GM23338 (cell line): ENCODE measurements around the gene RCC2. TPM values are rescaled to one million over a fixed set of nuclear protein-coding genes. Genes with fewer than 3 reads are reported as not detected.

Experiments
- CTCF ChIP-seq, 2 experiments: fragments of 200-600 bp in 1 of 2; sonication (generic) in 1 of 2; conservative IDR thresholded peaks; 2 replicates each; pipeline versions ENCODE4 v1.5.1 to v1.6.1; 2016 to 2017; ENCODE audit warnings: antibody characterized with exemption in 2 of 2, low read depth in 2 of 2, mild to moderate bottlenecking in 2 of 2, moderate library complexity in 1 of 2
- JUNB ChIP-seq: IDR thresholded peaks from one replicate; pipeline ENCODE4 v1.6.1; 2016; ENCODE audit warnings: antibody characterized with exemption; ENCODE audit not compliant: unreplicated experiment
- POLR2AphosphoS5 ChIP-seq: IDR thresholded peaks from 2 replicates; pipeline ENCODE4 v1.6.1; 2016; ENCODE audit warnings: antibody characterized with exemption, low read depth
- STAT1 ChIP-seq: IDR thresholded peaks from one replicate; pipeline ENCODE4 v1.6.1; 2016; ENCODE audit warnings: antibody characterized with exemption; ENCODE audit not compliant: unreplicated experiment
- polyA plus RNA-seq: library from polyadenylated mRNA; unstranded; fragments of >200 nt; fragmentation: Nextera tagmentation; extraction: Ambion mirVana; gene quantifications from 2 replicates; pipeline ENCODE4 v1.2.1, GENCODE V29; 2016
- total RNA-seq: library from RNA; depleted of rRNA; stranded (reverse); fragments of >200 nt; shearing (Covaris generic); gene quantifications from 2 replicates; pipeline ENCODE4 v1.2.3, GENCODE V29; 2014
- TF ChIP-seq, protein P1 (sequence below): fragments of 250-450 bp; sonication (Bioruptor Pico); IDR thresholded peaks from 2 replicates; pipeline ENCODE4 v1.5.0; 2020; ENCODE audit warnings: mild to moderate bottlenecking, moderate library complexity
- TF ChIP-seq, protein P2 (sequence below): IDR thresholded peaks from one replicate; pipeline ENCODE4 v1.6.1; 2018; ENCODE audit warnings: antibody characterized with exemption; ENCODE audit not compliant: unreplicated experiment

The RCC2 gene
- total and polyA plus RNA-seq, 2 experiments from 2014 or later: 97.1 to 386 TPM

DNA sequence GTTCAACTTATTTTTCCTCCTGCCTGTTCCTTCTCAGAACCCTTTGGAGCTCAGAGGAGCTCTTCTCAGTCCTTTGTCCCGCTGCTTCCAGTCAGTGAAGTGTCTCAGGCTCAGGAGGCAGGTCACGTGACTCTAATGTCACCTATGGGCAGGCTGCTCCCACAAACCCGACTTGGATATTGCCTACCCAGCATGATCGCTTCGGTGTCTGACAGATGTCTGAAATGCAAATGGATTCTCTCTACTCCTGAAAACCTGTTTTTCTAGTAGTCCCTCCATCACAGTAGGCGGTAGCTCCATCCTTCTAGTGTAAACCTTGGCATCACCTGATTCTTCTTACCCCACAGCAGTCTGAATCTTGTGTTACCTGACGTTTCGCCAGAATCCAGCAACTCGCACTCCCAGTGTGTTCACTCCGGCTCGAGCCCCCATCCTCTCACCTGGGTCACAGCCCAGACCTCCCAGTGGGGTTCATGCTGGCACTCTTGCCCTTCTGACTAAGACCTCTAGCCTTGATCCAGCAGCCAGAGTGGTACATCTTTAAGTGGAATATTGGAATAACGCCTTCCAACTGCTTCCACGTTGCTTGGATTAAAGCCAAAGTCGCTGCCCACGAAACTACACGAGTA is 62.0 kb downstream of the RCC2 start (continued):
- TF ChIP-seq, protein P1, sequence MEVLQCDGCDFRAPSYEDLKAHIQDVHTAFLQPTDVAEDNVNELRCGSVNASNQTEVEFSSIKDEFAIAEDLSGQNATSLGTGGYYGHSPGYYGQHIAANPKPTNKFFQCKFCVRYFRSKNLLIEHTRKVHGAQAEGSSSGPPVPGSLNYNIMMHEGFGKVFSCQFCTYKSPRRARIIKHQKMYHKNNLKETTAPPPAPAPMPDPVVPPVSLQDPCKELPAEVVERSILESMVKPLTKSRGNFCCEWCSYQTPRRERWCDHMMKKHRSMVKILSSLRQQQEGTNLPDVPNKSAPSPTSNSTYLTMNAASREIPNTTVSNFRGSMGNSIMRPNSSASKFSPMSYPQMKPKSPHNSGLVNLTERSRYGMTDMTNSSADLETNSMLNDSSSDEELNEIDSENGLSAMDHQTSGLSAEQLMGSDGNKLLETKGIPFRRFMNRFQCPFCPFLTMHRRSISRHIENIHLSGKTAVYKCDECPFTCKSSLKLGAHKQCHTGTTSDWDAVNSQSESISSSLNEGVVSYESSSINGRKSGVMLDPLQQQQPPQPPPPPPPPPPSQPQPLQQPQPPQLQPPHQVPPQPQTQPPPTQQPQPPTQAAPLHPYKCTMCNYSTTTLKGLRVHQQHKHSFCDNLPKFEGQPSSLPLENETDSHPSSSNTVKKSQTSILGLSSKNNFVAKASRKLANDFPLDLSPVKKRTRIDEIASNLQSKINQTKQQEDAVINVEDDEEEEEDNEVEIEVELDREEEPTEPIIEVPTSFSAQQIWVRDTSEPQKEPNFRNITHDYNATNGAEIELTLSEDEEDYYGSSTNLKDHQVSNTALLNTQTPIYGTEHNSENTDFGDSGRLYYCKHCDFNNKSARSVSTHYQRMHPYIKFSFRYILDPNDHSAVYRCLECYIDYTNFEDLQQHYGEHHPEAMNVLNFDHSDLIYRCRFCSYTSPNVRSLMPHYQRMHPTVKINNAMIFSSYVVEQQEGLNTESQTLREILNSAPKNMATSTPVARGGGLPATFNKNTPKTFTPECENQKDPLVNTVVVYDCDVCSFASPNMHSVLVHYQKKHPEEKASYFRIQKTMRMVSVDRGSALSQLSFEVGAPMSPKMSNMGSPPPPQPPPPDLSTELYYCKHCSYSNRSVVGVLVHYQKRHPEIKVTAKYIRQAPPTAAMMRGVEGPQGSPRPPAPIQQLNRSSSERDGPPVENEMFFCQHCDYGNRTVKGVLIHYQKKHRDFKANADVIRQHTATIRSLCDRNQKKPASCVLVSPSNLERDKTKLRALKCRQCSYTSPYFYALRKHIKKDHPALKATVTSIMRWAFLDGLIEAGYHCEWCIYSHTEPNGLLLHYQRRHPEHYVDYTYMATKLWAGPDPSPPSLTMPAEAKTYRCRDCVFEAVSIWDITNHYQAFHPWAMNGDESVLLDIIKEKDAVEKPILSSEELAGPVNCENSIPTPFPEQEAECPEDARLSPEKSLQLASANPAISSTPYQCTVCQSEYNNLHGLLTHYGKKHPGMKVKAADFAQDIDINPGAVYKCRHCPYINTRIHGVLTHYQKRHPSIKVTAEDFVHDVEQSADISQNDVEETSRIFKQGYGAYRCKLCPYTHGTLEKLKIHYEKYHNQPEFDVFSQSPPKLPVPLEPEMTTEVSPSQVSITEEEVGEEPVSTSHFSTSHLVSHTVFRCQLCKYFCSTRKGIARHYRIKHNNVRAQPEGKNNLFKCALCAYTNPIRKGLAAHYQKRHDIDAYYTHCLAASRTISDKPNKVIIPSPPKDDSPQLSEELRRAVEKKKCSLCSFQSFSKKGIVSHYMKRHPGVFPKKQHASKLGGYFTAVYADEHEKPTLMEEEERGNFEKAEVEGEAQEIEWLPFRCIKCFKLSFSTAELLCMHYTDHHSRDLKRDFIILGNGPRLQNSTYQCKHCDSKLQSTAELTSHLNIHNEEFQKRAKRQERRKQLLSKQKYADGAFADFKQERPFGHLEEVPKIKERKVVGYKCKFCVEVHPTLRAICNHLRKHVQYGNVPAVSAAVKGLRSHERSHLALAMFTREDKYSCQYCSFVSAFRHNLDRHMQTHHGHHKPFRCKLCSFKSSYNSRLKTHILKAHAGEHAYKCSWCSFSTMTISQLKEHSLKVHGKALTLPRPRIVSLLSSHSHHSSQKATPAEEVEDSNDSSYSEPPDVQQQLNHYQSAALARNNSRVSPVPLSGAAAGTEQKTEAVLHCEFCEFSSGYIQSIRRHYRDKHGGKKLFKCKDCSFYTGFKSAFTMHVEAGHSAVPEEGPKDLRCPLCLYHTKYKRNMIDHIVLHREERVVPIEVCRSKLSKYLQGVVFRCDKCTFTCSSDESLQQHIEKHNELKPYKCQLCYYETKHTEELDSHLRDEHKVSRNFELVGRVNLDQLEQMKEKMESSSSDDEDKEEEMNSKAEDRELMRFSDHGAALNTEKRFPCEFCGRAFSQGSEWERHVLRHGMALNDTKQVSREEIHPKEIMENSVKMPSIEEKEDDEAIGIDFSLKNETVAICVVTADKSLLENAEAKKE (CRISPR knock-in tag): no peak
- TF ChIP-seq CTCF (conservative IDR thresholded peaks at IDR 0.05; ENCODE audit: low read depth in 2 of 2): no peak
- no peak for TF ChIP-seq STAT1
- TF ChIP-seq JUNB: no peak
- TF ChIP-seq POLR2AphosphoS5: no peak
- TF ChIP-seq, protein P2, sequence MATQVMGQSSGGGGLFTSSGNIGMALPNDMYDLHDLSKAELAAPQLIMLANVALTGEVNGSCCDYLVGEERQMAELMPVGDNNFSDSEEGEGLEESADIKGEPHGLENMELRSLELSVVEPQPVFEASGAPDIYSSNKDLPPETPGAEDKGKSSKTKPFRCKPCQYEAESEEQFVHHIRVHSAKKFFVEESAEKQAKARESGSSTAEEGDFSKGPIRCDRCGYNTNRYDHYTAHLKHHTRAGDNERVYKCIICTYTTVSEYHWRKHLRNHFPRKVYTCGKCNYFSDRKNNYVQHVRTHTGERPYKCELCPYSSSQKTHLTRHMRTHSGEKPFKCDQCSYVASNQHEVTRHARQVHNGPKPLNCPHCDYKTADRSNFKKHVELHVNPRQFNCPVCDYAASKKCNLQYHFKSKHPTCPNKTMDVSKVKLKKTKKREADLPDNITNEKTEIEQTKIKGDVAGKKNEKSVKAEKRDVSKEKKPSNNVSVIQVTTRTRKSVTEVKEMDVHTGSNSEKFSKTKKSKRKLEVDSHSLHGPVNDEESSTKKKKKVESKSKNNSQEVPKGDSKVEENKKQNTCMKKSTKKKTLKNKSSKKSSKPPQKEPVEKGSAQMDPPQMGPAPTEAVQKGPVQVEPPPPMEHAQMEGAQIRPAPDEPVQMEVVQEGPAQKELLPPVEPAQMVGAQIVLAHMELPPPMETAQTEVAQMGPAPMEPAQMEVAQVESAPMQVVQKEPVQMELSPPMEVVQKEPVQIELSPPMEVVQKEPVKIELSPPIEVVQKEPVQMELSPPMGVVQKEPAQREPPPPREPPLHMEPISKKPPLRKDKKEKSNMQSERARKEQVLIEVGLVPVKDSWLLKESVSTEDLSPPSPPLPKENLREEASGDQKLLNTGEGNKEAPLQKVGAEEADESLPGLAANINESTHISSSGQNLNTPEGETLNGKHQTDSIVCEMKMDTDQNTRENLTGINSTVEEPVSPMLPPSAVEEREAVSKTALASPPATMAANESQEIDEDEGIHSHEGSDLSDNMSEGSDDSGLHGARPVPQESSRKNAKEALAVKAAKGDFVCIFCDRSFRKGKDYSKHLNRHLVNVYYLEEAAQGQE: no peak
